ENCODE measurements around the gene TMEM63C. TPM values are rescaled to one million over a fixed set of nuclear protein-coding genes. Genes with fewer than 3 reads are reported as not detected.

TMEM63C gene
- total and polyA plus RNA-seq, 2 donors (not counting 3 experiments of a cell fraction or from before 2014, with no cell fraction given), result not detected

DNA sequence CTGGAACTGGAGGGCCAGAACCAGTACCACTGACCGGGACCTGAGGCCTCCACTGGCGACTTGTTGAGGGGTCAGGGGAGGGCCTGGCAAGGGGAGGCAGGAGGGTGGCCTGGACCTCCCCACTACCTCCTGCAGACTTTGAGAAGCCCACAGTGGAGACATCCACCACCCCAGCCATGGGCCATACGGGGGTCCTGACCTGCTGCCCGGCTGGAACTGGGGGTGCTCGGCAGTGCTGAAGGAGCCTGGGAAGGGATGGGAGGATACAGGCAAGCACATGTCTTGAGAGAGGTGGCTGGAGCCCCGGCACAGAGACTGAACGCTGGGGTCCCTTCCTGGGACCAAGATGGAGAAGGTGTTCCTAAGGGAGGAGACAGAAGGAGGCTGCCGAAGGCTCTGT is 75.1 kb downstream of the TMEM63C start:
- Histone ChIP-seq H4K20me1 (replicated peaks; ENCODE audit: control insufficient read depth, extremely low read depth, insufficient read depth, low read length) (no peaks in the 10 kb centered on the region), H3K79me2 (ENCODE audit: control insufficient read depth, insufficient read depth, low read length) (no peaks in the 10 kb centered on the region), H2AFZ (ENCODE audit: low read depth, low read length) (no peak overlapping the region), H3K4me2 (ENCODE audit: insufficient read depth, low read length) (no peak overlapping the region), H3K4me3 (replicated peaks in 1 of 3; ENCODE audit: insufficient read depth in 1 of 3, low read depth in 1 of 3, low read length in 3 of 3) (no peak overlapping the region), H3K9me1 (replicated peaks; ENCODE audit: control insufficient read depth, extremely low read depth, insufficient read depth, low read length) (no peaks in the 10 kb centered on the region), H3K9me3 (replicated peaks; ENCODE audit: control insufficient read depth, insufficient read depth, low read length) (no peaks in the 10 kb centered on the region), H3K27ac (ENCODE audit: insufficient read depth, low read depth, low read length) (no peak overlapping the region), H3K36me3 (ENCODE audit: control insufficient read depth in 2 of 2, extremely low read depth in 1 of 2, insufficient read depth in 2 of 2, low read length in 2 of 2) (no peaks in the 10 kb centered on the region), H3K4me1 (ENCODE audit: control insufficient read depth, extremely low read depth, insufficient read depth, low read length) (no peaks in the 10 kb centered on the region), H3K27me3 (ENCODE audit: control insufficient read depth in 2 of 2, insufficient read depth in 2 of 2, low read length in 2 of 2) (no peaks in the 10 kb centered on the region), H3K9ac (replicated peaks; ENCODE audit: extremely low read depth, insufficient read depth, low read length) (no peak overlapping the region)
- dilution Hi-C loops (cut with MboI; ENCODE audit: extremely low pct_ligation_motif_present, low sequenced_read_pairs) (no loop called here), intact Hi-C loops (cut with micrococcal nuclease) (no loop called here)
- CTCF ChIA-PET, result no interaction called here
- POLR2A ChIA-PET, result no interaction called here
- TF ChIP-seq MYC (IDR thresholded peaks at IDR 0.05; ENCODE audit: low read depth, low read length) (no peak), POLR2A (IDR thresholded peaks at IDR 0.05; ENCODE audit: low read depth, low read length) (no peak), FOS (IDR thresholded peaks at IDR 0.05; ENCODE audit: borderline replicate concordance, insufficient read depth, low read length) (no peak), EZH2 (IDR thresholded peaks at IDR 0.05; ENCODE audit: borderline replicate concordance, low read depth, low read length, severe bottlenecking) (no peak), JUN (IDR thresholded peaks at IDR 0.05; ENCODE audit: borderline replicate concordance, insufficient read depth, insufficient read length, low read depth) (no peak), GATA2 (IDR thresholded peaks at IDR 0.05; ENCODE audit: insufficient read depth, insufficient read length, low read depth, low read length) (no peak), POLR2AphosphoS5 (IDR thresholded peaks at IDR 0.05; ENCODE audit: insufficient read depth, low read depth, low read length) (no peak)
- TF ChIP-seq, protein P1, sequence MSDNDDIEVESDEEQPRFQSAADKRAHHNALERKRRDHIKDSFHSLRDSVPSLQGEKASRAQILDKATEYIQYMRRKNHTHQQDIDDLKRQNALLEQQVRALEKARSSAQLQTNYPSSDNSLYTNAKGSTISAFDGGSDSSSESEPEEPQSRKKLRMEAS (IDR thresholded peaks at IDR 0.05; ENCODE audit: insufficient read depth, insufficient read length), result no peak
- TF ChIP-seq, protein P2, sequence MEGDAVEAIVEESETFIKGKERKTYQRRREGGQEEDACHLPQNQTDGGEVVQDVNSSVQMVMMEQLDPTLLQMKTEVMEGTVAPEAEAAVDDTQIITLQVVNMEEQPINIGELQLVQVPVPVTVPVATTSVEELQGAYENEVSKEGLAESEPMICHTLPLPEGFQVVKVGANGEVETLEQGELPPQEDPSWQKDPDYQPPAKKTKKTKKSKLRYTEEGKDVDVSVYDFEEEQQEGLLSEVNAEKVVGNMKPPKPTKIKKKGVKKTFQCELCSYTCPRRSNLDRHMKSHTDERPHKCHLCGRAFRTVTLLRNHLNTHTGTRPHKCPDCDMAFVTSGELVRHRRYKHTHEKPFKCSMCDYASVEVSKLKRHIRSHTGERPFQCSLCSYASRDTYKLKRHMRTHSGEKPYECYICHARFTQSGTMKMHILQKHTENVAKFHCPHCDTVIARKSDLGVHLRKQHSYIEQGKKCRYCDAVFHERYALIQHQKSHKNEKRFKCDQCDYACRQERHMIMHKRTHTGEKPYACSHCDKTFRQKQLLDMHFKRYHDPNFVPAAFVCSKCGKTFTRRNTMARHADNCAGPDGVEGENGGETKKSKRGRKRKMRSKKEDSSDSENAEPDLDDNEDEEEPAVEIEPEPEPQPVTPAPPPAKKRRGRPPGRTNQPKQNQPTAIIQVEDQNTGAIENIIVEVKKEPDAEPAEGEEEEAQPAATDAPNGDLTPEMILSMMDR (IDR thresholded peaks at IDR 0.05; ENCODE audit: extremely low read depth in 1 of 2, insufficient read depth in 1 of 2, low read depth in 1 of 2, low read length in 2 of 2), result no peak
- FAIRE-seq, result no peak
- BruUV-seq (replicated peaks), result no TSS peak
- DNase-seq (ENCODE audit: low read depth, low spot score), result no peak
